ENCODE results near the gene SPN.

DNA sequence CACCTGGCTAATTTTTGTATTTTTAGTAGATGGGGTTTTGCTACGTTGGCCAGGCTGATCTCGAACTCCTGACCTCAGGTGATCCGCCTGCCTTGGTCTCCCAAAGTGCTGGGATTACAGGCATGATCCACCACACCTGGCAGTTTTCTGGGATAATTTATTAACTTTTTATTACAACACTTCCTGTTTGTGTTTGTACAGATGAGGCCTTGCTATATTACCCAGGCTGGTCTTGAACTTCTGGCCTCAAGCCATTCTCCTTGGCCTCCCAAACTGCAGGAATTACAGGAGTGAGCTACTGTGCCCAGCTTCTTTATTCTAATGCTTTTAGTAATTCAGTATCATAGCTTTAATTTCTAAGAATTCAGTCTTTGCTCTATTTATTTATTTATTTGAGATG is 16.1 kb upstream of the SPN start:
- TF ChIP-seq, protein P1, sequence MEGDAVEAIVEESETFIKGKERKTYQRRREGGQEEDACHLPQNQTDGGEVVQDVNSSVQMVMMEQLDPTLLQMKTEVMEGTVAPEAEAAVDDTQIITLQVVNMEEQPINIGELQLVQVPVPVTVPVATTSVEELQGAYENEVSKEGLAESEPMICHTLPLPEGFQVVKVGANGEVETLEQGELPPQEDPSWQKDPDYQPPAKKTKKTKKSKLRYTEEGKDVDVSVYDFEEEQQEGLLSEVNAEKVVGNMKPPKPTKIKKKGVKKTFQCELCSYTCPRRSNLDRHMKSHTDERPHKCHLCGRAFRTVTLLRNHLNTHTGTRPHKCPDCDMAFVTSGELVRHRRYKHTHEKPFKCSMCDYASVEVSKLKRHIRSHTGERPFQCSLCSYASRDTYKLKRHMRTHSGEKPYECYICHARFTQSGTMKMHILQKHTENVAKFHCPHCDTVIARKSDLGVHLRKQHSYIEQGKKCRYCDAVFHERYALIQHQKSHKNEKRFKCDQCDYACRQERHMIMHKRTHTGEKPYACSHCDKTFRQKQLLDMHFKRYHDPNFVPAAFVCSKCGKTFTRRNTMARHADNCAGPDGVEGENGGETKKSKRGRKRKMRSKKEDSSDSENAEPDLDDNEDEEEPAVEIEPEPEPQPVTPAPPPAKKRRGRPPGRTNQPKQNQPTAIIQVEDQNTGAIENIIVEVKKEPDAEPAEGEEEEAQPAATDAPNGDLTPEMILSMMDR (IDR thresholded peaks at IDR 0.05), result no peak
- TF ChIP-seq POLR2A (IDR thresholded peaks at IDR 0.05), result no peak

Measured in adrenal gland (tissue), 5 donors.